Heart left ventricle (tissue), 13 donors: ENCODE results near the gene FGF14.

Experiments
- POLR2A ChIP-seq, 2 donors: fragments of 450-650 bp; IDR thresholded peaks; one replicate each; pipeline ENCODE4 v1.6.1; 2017; ENCODE audit warnings: antibody characterized with exemption in 2 of 2, mild to moderate bottlenecking in 2 of 2, moderate library complexity in 2 of 2
- TF ChIP-seq, protein P1 (sequence below), 12 donors: fragments of 200-600 bp; sonication (generic) in 4 of 12; IDR thresholded peaks; one replicate each; pipeline versions ENCODE4 v1.5.0 to v1.8.0; 2018 to 2022; ENCODE audit warnings: antibody characterized with exemption in 12 of 12, mild to moderate bottlenecking in 5 of 12
- donor health status: ischemic (EF 13 %, LVEDD 7.1; RV severe dilation, severe dysfunction).
- donor health status: DM: no; HTN: yes; CAD: no.
- donor health status: DM: no; HTN: no; CAD: no.
- donor health status: ischemic (EF 25% LVEDD 6.9; RV normal size, moderate dysfunction).
- donor health status: ischemic (EF 25% LVEDD 5.7; RV mildly dilated, moderate dysfunction).
- donor health status: ischemic (EF 35%, LVEDD 5.7; RV mildly dilated, moderate dysfunction).
- donor health status: nonischemic (EF 11% LVEDD 7.7; RV severe dilation, severe dysfunction).
- donor health status: DM: yes; HTN: yes; CAD: no.
- donor health status: PGD.
- donor health status: ischemic (EF 29% LVEDD 5.4; RV normal size, mild dysfunction).
- donor health status: nonischemic (EF 23%, LVEDD 6.1; RV moderate dilation, normal function).

DNA sequence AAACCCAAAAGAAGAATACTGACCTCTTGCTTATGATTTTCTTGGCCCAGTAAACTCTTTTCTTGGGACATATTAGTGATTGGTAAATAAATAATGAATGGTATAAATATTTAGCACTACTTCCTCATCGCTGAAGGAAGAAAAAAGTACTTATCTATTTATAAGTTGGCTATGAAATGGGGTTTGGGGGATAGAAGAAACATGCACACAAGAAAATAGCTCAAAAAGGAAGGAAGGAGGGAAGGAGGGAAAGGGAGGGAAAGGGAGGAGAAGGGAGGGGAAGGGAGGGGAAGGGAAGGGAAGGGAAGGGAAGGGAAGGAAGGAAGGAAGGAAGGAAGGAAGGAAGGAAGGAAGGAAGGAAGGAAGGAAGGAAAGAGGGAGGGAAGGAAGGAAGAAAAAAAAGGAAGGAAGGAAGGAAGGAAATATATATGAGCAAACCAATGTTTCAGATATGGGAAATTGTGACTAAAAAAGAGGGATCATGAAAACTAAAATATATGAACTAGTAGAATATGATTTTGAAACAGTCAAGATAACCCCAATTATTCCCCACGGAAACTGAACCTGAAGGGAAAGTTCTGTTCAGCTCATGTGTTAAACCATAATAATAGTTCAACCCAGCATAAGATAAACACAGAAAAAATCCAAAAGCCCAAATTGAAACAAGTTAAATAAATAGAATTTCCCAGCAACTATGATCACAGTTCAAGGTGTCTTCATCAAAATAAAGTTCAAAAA lies 75.3 kb downstream of the FGF14 start:
- TF ChIP-seq, protein P1, sequence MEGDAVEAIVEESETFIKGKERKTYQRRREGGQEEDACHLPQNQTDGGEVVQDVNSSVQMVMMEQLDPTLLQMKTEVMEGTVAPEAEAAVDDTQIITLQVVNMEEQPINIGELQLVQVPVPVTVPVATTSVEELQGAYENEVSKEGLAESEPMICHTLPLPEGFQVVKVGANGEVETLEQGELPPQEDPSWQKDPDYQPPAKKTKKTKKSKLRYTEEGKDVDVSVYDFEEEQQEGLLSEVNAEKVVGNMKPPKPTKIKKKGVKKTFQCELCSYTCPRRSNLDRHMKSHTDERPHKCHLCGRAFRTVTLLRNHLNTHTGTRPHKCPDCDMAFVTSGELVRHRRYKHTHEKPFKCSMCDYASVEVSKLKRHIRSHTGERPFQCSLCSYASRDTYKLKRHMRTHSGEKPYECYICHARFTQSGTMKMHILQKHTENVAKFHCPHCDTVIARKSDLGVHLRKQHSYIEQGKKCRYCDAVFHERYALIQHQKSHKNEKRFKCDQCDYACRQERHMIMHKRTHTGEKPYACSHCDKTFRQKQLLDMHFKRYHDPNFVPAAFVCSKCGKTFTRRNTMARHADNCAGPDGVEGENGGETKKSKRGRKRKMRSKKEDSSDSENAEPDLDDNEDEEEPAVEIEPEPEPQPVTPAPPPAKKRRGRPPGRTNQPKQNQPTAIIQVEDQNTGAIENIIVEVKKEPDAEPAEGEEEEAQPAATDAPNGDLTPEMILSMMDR (IDR thresholded peaks at IDR 0.05): no peak
- no peak for TF ChIP-seq POLR2A (IDR thresholded peaks at IDR 0.05)
